ENCODE results near the gene PRKACB. TPM values are rescaled to one million over a fixed set of nuclear protein-coding genes. Genes with fewer than 3 reads are reported as not detected.

Gene PRKACB
- total and polyA plus RNA-seq, 4 donors: 5.9 to 18.2 (median 8.9) TPM

DNA sequence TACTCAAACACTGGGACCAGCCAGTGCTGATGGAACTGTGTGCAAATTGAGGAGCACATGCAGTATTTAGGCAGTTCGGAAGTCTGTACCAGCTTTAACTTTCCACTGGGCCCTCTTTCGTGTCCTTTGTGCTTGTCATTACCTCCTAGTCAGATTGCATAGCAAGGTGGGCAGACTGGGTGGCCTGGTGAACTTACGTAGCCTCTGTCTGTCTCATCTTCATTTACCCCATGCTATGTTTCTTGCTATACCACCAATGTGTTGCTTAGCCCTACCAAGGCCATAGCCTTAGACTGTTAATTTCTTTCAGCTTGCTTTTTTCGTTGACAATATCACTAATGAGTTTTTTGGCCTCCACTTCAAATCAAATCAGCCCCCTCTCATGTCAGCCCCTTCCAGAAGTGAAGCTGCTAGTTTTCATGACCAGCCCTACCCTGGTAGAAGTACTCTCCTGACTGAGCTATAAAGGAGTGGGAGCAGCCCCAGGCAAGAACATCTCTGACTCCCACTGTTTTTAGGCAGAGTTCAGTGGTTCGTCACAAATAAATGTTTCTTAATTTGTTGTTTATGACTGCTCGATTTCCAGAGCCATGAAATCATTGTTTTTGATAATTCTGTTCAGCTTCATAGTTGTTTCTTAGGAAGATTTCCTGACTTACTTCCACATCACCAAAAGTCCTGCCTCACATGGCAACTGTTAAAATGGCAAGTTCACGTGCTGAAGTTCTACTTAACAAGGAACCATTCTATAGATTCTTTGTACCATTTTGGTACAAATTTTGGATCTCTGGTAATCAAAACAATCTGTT lies 19.3 kb downstream of the PRKACB start:
- H3K36me3 ChIP-seq (ENCODE audit: control insufficient read depth in 4 of 4, insufficient read depth in 3 of 4, low read depth in 1 of 4, low read length in 3 of 4): no peaks in the 10 kb centered on the region
- DNase-seq (ENCODE audit: low spot score): no peak
- H3K4me1 ChIP-seq (ENCODE audit: control insufficient read depth in 4 of 4, insufficient read depth in 4 of 4, low read length in 3 of 4): peaks cover 0 to 3% (median 0%) of the 10 kb centered on the region in 4 donors
- TF ChIP-seq, protein P1, sequence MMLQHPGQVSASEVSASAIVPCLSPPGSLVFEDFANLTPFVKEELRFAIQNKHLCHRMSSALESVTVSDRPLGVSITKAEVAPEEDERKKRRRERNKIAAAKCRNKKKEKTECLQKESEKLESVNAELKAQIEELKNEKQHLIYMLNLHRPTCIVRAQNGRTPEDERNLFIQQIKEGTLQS (IDR thresholded peaks at IDR 0.05): no peak
- TF ChIP-seq SP1 (IDR thresholded peaks at IDR 0.05) (no peak), HNF4G (IDR thresholded peaks at IDR 0.05) (no peak), RAD21 (IDR thresholded peaks at IDR 0.05) (no peak), EGR1 (IDR thresholded peaks at IDR 0.05; ENCODE audit: low read depth in 2 of 2) (no peak), HNF4A (conservative IDR thresholded peaks at IDR 0.05) (no peak), FOXA2 (IDR thresholded peaks at IDR 0.05) (no peak), TAF1 (conservative IDR thresholded peaks at IDR 0.05) (no peak), FOXA1 (IDR thresholded peaks at IDR 0.05) (no peak), GABPA (IDR thresholded peaks at IDR 0.05 in 1 of 2, conservative IDR thresholded peaks at IDR 0.05 in 1 of 2) (no peak), JUND (IDR thresholded peaks at IDR 0.05) (no peak), YY1 (IDR thresholded peaks at IDR 0.05) (no peak), RXRA (IDR thresholded peaks at IDR 0.05) (no peak), NR2F2 (IDR thresholded peaks at IDR 0.05) (no peak)
- TF ChIP-seq, protein P2, sequence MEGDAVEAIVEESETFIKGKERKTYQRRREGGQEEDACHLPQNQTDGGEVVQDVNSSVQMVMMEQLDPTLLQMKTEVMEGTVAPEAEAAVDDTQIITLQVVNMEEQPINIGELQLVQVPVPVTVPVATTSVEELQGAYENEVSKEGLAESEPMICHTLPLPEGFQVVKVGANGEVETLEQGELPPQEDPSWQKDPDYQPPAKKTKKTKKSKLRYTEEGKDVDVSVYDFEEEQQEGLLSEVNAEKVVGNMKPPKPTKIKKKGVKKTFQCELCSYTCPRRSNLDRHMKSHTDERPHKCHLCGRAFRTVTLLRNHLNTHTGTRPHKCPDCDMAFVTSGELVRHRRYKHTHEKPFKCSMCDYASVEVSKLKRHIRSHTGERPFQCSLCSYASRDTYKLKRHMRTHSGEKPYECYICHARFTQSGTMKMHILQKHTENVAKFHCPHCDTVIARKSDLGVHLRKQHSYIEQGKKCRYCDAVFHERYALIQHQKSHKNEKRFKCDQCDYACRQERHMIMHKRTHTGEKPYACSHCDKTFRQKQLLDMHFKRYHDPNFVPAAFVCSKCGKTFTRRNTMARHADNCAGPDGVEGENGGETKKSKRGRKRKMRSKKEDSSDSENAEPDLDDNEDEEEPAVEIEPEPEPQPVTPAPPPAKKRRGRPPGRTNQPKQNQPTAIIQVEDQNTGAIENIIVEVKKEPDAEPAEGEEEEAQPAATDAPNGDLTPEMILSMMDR (IDR thresholded peaks at IDR 0.05; ENCODE audit: low read depth, low read length, missing input control): no peak
- TF ChIP-seq, protein P3, sequence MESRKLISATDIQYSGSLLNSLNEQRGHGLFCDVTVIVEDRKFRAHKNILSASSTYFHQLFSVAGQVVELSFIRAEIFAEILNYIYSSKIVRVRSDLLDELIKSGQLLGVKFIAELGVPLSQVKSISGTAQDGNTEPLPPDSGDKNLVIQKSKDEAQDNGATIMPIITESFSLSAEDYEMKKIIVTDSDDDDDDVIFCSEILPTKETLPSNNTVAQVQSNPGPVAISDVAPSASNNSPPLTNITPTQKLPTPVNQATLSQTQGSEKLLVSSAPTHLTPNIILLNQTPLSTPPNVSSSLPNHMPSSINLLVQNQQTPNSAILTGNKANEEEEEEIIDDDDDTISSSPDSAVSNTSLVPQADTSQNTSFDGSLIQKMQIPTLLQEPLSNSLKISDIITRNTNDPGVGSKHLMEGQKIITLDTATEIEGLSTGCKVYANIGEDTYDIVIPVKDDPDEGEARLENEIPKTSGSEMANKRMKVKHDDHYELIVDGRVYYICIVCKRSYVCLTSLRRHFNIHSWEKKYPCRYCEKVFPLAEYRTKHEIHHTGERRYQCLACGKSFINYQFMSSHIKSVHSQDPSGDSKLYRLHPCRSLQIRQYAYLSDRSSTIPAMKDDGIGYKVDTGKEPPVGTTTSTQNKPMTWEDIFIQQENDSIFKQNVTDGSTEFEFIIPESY (IDR thresholded peaks at IDR 0.05): no peak
- TF ChIP-seq, protein P4, sequence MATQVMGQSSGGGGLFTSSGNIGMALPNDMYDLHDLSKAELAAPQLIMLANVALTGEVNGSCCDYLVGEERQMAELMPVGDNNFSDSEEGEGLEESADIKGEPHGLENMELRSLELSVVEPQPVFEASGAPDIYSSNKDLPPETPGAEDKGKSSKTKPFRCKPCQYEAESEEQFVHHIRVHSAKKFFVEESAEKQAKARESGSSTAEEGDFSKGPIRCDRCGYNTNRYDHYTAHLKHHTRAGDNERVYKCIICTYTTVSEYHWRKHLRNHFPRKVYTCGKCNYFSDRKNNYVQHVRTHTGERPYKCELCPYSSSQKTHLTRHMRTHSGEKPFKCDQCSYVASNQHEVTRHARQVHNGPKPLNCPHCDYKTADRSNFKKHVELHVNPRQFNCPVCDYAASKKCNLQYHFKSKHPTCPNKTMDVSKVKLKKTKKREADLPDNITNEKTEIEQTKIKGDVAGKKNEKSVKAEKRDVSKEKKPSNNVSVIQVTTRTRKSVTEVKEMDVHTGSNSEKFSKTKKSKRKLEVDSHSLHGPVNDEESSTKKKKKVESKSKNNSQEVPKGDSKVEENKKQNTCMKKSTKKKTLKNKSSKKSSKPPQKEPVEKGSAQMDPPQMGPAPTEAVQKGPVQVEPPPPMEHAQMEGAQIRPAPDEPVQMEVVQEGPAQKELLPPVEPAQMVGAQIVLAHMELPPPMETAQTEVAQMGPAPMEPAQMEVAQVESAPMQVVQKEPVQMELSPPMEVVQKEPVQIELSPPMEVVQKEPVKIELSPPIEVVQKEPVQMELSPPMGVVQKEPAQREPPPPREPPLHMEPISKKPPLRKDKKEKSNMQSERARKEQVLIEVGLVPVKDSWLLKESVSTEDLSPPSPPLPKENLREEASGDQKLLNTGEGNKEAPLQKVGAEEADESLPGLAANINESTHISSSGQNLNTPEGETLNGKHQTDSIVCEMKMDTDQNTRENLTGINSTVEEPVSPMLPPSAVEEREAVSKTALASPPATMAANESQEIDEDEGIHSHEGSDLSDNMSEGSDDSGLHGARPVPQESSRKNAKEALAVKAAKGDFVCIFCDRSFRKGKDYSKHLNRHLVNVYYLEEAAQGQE (IDR thresholded peaks at IDR 0.05): no peak
- TF ChIP-seq, protein P5, sequence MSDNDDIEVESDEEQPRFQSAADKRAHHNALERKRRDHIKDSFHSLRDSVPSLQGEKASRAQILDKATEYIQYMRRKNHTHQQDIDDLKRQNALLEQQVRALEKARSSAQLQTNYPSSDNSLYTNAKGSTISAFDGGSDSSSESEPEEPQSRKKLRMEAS (IDR thresholded peaks at IDR 0.05): no peak
- no peak overlapping the region for H3K4me3 ChIP-seq (ENCODE audit: low read depth in 1 of 3, low read length in 3 of 3)
- H3K27me3 ChIP-seq (ENCODE audit: control insufficient read depth in 4 of 4, insufficient read depth in 4 of 4, low read length in 3 of 4): no peaks in the 10 kb centered on the region
- no peaks in the 10 kb centered on the region for H3K9me3 ChIP-seq (ENCODE audit: control insufficient read depth in 4 of 4, low read length in 3 of 4)
- H3K9ac ChIP-seq (ENCODE audit: low read depth in 1 of 2, low read length in 2 of 2): no peak overlapping the region
- WGBS: 92% methylated on average over 7 of the region's 7 CpGs
- H3K27ac ChIP-seq (ENCODE audit: low read depth in 1 of 2, low read length in 2 of 2): no peak overlapping the region
